Esophagus muscularis mucosa (tissue), 4 donors: Measurements from ENCODE around the gene SPATA18.

Source experiments
- CTCF ChIP-seq, 3 experiments: fragments of 200-600 bp in 2 of 3; fragments of 450-650 bp in 1 of 3; sonication (generic) in 2 of 3; IDR thresholded peaks; one replicate each; pipeline ENCODE4 v1.5.1; 2017 to 2019; ENCODE audit warnings: antibody characterized with exemption in 3 of 3, mild to moderate bottlenecking in 2 of 3, moderate library complexity in 1 of 3
- EP300 ChIP-seq: sonication (generic); formaldehyde crosslinking; IDR thresholded peaks from one replicate; pipeline ENCODE4 v1.6.1; 2017; ENCODE audit warnings: antibody characterized with exemption
- POLR2A ChIP-seq: fragments of 450-650 bp; IDR thresholded peaks from one replicate; pipeline ENCODE4 v1.6.1; 2017; ENCODE audit warnings: antibody characterized with exemption, moderate library complexity, mild to moderate bottlenecking, low read depth
- POLR2AphosphoS5 ChIP-seq, 2 donors: sonication (generic); formaldehyde crosslinking; IDR thresholded peaks; one replicate each; pipeline ENCODE4 v1.6.1; 2017; ENCODE audit warnings: antibody characterized with exemption in 2 of 2

- TF ChIP-seq CTCF (IDR thresholded peaks at IDR 0.05): no peak
- TF ChIP-seq POLR2A: no peak
- TF ChIP-seq EP300: no peak
- TF ChIP-seq POLR2AphosphoS5 (IDR thresholded peaks at IDR 0.05): no peak
These were observed 18.5 kb downstream of the SPATA18 start for GRCh38 chr4:52069571-52069970.
